GM19023 (cell line): ENCODE results near the gene HOXA6.

Experiments used
- ATAC-seq: cut with Tn5 transposase; IDR thresholded peaks from one replicate; pipeline ENCODE4 v1.9.1; 2021; ENCODE audit warnings: mild to moderate bottlenecking, moderate library complexity; ENCODE audit not compliant: unreplicated experiment

Gene HOXA6

GRCh38 chr7:27152816-27153442 lies 5.4 kb upstream of the HOXA6 start:
- no peak for ATAC-seq

GRCh38 chr7:27151931-27152815 lies 4.6 kb upstream of the HOXA6 start, which contains the start of gene HOXA3:
Gene HOXA3, minus strand, starts transcription at chr7:27152583. Its CDS starts 41,943 bp downstream, at chr7:27110640.
- no peak for ATAC-seq

- no peak for ATAC-seq
Measured at GRCh38 chr7:27151341-27151930, 3.9 kb upstream of the HOXA6 start.

- peak; percentile 87 for ATAC-seq
Measured at GRCh38 chr7:27150568-27151340, 3.2 kb upstream of the HOXA6 start.

- ATAC-seq, result no peak
Measured at GRCh38 chr7:27149842-27150567, 2.4 kb upstream of the HOXA6 start.

- ATAC-seq, result no peak
Measured at GRCh38 chr7:27148756-27149641, 1.4 kb upstream of the HOXA6 start.

GRCh38 chr7:27148031-27148755 lies 619 bp upstream of the HOXA6 start:
- ATAC-seq, result no peak

GRCh38 chr7:27146491-27147198 lies 929 bp downstream of the HOXA6 start:
- ATAC-seq, result no peak

- no peak for ATAC-seq
Measured at GRCh38 chr7:27145914-27146412, 1.6 kb downstream of the HOXA6 start.

GRCh38 chr7:27145165-27145913 lies 2.2 kb downstream of the HOXA6 start:
- no peak for ATAC-seq

- ATAC-seq, result no peak
Measured at GRCh38 chr7:27144781-27145164, 2.8 kb downstream of the HOXA6 start.

GRCh38 chr7:27143950-27144780 lies 3.4 kb downstream of the HOXA6 start:
- ATAC-seq, result no peak

GRCh38 chr7:27143023-27143949 lies 4.3 kb downstream of the HOXA6 start, which contains the start of gene HOXA5:
Gene HOXA5, minus strand, starts transcription at chr7:27143681. Its CDS starts 74 bp downstream, at chr7:27143607.
- ATAC-seq, result no peak

GRCh38 chr7:27142580-27143022 lies 5.0 kb downstream of the HOXA6 start:
- ATAC-seq, result no peak

- ATAC-seq, result no peak
Measured at GRCh38 chr7:27141923-27142579, 5.5 kb downstream of the HOXA6 start.
